ENCODE results near the gene KCNQ5.

Gene KCNQ5

GRCh38 chr6:73062130-73062529 is 440.3 kb downstream of the KCNQ5 start:
- no peak for DNase-seq
- intact Hi-C loops (cut with DNase I; ENCODE audit: low total_unique reads), result no loop called here
- H3K4me1 ChIP-seq, result peaks cover 0 to 4% (median 0%) of the 10 kb centered on the region in 4 donors

DNA sequence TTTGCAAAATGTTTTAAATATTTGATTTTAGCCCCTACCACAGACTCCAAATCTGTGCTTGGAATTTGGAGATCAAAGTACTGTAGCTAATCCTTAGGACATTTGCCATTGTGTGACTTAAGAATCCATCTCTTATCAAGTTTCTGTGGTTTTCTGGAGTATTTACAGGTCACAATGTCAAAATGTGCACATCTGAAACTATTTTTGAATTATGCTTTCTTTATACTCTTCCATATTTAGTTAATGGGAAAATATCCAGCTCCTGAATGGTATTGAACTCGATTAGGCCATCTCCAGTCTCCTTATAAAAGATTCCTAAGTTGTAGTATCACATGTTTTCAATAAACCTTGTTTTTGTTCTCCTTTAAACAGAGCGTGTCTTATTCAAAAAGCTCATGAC is 441.0 kb downstream of the KCNQ5 start:
- TF ChIP-seq, protein P1, sequence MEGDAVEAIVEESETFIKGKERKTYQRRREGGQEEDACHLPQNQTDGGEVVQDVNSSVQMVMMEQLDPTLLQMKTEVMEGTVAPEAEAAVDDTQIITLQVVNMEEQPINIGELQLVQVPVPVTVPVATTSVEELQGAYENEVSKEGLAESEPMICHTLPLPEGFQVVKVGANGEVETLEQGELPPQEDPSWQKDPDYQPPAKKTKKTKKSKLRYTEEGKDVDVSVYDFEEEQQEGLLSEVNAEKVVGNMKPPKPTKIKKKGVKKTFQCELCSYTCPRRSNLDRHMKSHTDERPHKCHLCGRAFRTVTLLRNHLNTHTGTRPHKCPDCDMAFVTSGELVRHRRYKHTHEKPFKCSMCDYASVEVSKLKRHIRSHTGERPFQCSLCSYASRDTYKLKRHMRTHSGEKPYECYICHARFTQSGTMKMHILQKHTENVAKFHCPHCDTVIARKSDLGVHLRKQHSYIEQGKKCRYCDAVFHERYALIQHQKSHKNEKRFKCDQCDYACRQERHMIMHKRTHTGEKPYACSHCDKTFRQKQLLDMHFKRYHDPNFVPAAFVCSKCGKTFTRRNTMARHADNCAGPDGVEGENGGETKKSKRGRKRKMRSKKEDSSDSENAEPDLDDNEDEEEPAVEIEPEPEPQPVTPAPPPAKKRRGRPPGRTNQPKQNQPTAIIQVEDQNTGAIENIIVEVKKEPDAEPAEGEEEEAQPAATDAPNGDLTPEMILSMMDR (IDR thresholded peaks at IDR 0.05), result no peak
- H3K9me3 ChIP-seq, result no peaks in the 10 kb centered on the region
- peaks cover 0 to 4% (median 0%) of the 10 kb centered on the region in 4 donors for H3K4me1 ChIP-seq
- no peak overlapping the region for H3K4me3 ChIP-seq
- intact Hi-C loops (cut with DNase I; ENCODE audit: low total_unique reads), result no loop called here
- DNase-seq, result no peak
- H3K36me3 ChIP-seq, result no peaks in the 10 kb centered on the region
- no peak overlapping the region for H3K27ac ChIP-seq
- no peaks in the 10 kb centered on the region for H3K27me3 ChIP-seq

More at GRCh38 chr6:73062130-73062529, 440.3 kb downstream of the KCNQ5 start:
- Histone ChIP-seq H3K36me3 (no peaks in the 10 kb centered on the region), H3K9me3 (no peaks in the 10 kb centered on the region), H3K4me3 (no peak overlapping the region), H3K27me3 (no peaks in the 10 kb centered on the region), H3K27ac (no peak overlapping the region)
- TF ChIP-seq, protein P1 (IDR thresholded peaks at IDR 0.05), result no peak

DNA sequence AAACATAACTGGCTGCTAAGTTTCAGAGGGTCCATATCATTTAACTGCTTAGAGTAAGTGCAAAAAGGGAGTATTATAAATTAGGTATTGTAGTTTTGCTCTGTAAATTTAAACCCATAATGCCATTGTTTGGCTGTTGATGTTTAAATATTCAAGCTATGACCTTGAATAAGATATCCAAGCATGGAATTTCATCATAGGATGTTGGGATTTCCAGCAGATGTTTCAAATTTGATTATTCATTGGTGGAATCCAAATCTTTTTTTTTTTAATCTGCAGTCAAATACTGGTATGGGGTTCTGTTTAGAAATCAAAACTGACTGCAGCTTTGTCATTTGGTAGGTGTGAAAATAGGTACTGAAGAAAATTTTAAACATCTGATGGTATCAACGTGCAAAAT is 442.4 kb downstream of the KCNQ5 start:
- no peak overlapping the region for H3K4me3 ChIP-seq
- no peaks in the 10 kb centered on the region for H3K9me3 ChIP-seq
- no peak for DNase-seq
- TF ChIP-seq, protein P1 (IDR thresholded peaks at IDR 0.05), result no peak
- H3K4me1 ChIP-seq, result peaks cover 0 to 4% (median 0%) of the 10 kb centered on the region in 4 donors
- no peaks in the 10 kb centered on the region for H3K36me3 ChIP-seq
- intact Hi-C loops (cut with DNase I; ENCODE audit: low total_unique reads), result no loop called here
- no peak overlapping the region for H3K27ac ChIP-seq
- H3K27me3 ChIP-seq, result no peaks in the 10 kb centered on the region

DNA sequence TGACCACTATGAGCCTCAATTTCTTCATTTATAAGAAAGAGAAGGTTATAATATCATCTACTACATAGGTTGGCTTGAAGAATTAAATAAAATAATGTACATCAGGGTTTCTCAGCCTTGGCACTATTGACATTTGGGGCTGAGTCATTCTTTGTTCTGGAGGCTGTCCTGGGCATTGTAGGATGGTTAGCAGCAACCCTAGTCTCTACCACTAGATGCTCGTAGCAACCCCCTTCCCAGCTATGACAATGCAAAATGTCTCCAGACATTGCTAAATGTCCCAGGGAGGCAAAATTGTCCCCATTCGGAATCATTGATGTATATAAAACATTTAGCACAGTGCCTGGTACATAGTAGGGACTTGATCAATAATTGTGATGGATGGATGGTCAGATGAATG is 451.4 kb downstream of the KCNQ5 start:
- Histone ChIP-seq H3K27me3 (no peaks in the 10 kb centered on the region), H3K27ac (no peak overlapping the region), H3K9me3 (no peaks in the 10 kb centered on the region), H3K4me1 (no peaks in the 10 kb centered on the region), H3K4me3 (no peak overlapping the region), H3K36me3 (no peaks in the 10 kb centered on the region)
- intact Hi-C loops (cut with DNase I; ENCODE audit: low total_unique reads), result no loop called here
- no peak for DNase-seq
- TF ChIP-seq, protein P1 (IDR thresholded peaks at IDR 0.05), result no peak

DNA sequence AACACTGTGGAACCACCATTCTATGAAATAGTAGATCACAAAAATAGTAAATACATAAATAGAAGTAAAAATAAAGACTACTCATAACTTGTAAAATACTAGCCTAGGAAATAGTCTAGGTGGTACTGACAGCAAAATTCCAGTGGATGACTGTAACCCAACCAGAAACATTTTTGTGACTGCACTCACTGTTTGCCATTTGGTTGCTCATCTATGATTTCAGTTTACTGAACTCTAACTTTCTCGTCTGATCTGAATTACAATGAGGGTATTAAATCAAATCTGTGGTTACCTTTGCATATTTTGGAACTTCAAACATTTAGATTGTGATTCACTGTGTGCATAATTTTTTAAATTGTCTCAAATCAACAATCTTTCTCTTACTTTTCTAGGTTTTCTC is 452.3 kb downstream of the KCNQ5 start:
- DNase-seq, result no peak
- intact Hi-C loops (cut with DNase I; ENCODE audit: low total_unique reads), result no loop called here
- H3K4me3 ChIP-seq, result no peak overlapping the region
- TF ChIP-seq, protein P1 (IDR thresholded peaks at IDR 0.05), result no peak
- H3K4me1 ChIP-seq, result no peaks in the 10 kb centered on the region
- no peaks in the 10 kb centered on the region for H3K36me3 ChIP-seq
- no peaks in the 10 kb centered on the region for H3K9me3 ChIP-seq
- H3K27ac ChIP-seq, result no peak overlapping the region
- H3K27me3 ChIP-seq, result no peaks in the 10 kb centered on the region
